ENCODE measurements around the gene HMCN1.

The HMCN1 gene

GRCh38 chr1:186239171-186239570 is 505.0 kb downstream of the HMCN1 start:
- DNase-seq (ENCODE audit: low read depth, low spot score): no peak

GRCh38 chr1:186240436-186240835 is 506.2 kb downstream of the HMCN1 start:
- no peak for DNase-seq (ENCODE audit: low read depth, low spot score)
